A549 (cell line): ENCODE data around the gene CIRBP. TPM values are rescaled to one million over a fixed set of nuclear protein-coding genes. Genes with fewer than 3 reads are reported as not detected.
"Not testable (repeated sequence)": the region's sequence is repeated elsewhere in the genome, so short reads cannot be mapped to it uniquely, and the experiment has no call there.

ENCODE experiments used
- ATAC-seq, 2 experiments: fragments of 200-7000 bp in 1 of 2; fragments of >200 bp in 1 of 2; cut with Nextera tagmentation in 1 of 2; cut with Tn5 transposase in 1 of 2; 3 replicates each; pipeline versions ENCODE4 v1.8.0 to v1.9.1; 2018 to 2020; ENCODE audit warnings: mild to moderate bottlenecking in 1 of 2, moderate library complexity in 1 of 2
- CTCF ChIA-PET: fragments of 300-600 bp; sonication (Branson Sonifier 250); formaldehyde crosslinking; extraction: SDS; loops from one replicate; lab custom pipeline; 2021; ENCODE audit warnings: antibody characterized with exemption, inconsistent platforms; lab: Yijun Ruan, JAX
- POLR2A ChIA-PET: fragments of 350-600 bp; formaldehyde crosslinking; extraction: SDS; loops from one replicate; lab custom pipeline; 2021; ENCODE audit warnings: antibody characterized with exemption, inconsistent platforms; lab: Yijun Ruan, JAX
- DNase-seq, 2 experiments: peaks; one replicate each; pipeline versions ENCODE4 v3.0.0 to v3.0.0-alpha.2; 2011 to 2016; ENCODE audit warnings: low read depth in 1 of 2, low spot score in 1 of 2
- FAIRE-seq: peaks from 2 replicates; lab custom pipeline; 2011; peaks lifted over from hg19 to GRCh38; lab: Jason Lieb, UNC
- H3K27ac ChIP-seq, 2 experiments: fragments of >200 bp; sonication (Bioruptor Twin); formaldehyde crosslinking; 3 replicates each; pipeline ENCODE4 v1.5.1; 2016 to 2017
- H3K4me1 ChIP-seq: fragments of >200 bp; sonication (Bioruptor Twin); formaldehyde crosslinking; 3 replicates; pipeline ENCODE4 v1.6.1; 2016
- H3K4me2 ChIP-seq: fragments of >200 bp; sonication (Bioruptor Twin); formaldehyde crosslinking; 3 replicates; pipeline ENCODE4 v1.6.1; 2016
- H3K4me3 ChIP-seq: fragments of >200 bp; sonication (Bioruptor Twin); formaldehyde crosslinking; 3 replicates; pipeline ENCODE4 v1.5.1; 2016
- H3K9me3 ChIP-seq: fragments of >200 bp; sonication (Bioruptor Twin); formaldehyde crosslinking; 3 replicates; pipeline ENCODE4 v1.6.1; 2016
- BCL3 ChIP-seq: fragments of >200 bp; sonication (Bioruptor Twin); formaldehyde crosslinking; IDR thresholded peaks from 3 replicates; pipeline ENCODE4 v1.6.1; 2016
- CBX2 ChIP-seq: fragments of 200-600 bp; sonication (generic); IDR thresholded peaks from 2 replicates; pipeline ENCODE4 v1.6.1; 2016; ENCODE audit warnings: low read depth, mild to moderate bottlenecking, borderline replicate concordance
- EP300 ChIP-seq, 2 experiments: fragments of >200 bp; sonication (Bioruptor Twin); formaldehyde crosslinking; IDR thresholded peaks; 2 replicates in 1 of 2; 3 replicates in 1 of 2; pipeline ENCODE4 v1.6.1; 2016 to 2017
- ESRRA ChIP-seq: fragments of 150-350 bp; IDR thresholded peaks from 2 replicates; pipeline ENCODE4 v1.6.1; 2014; ENCODE audit warnings: mild to moderate bottlenecking, low read length, borderline replicate concordance
- FOXS1 ChIP-seq: fragments of 250-450 bp; sonication (Bioruptor Pico); IDR thresholded peaks from 2 replicates; pipeline ENCODE4 v1.5.0; 2020; ENCODE audit warnings: mild to moderate bottlenecking, moderate library complexity
- HEYL ChIP-seq: fragments of 250-450 bp; sonication (Bioruptor Pico); IDR thresholded peaks from 2 replicates; pipeline ENCODE4 v1.8.0; 2021; ENCODE audit warnings: mild to moderate bottlenecking, moderate library complexity
- HOXA7 ChIP-seq: fragments of 250-450 bp; sonication (Bioruptor Pico); IDR thresholded peaks from 2 replicates; pipeline ENCODE4 v1.5.0; 2020; ENCODE audit warnings: mild to moderate bottlenecking, moderate library complexity
- KDM1A ChIP-seq: fragments of 200-600 bp; sonication (generic); IDR thresholded peaks from 2 replicates; pipeline ENCODE4 v1.6.1; 2016; ENCODE audit warnings: low read depth, mild to moderate bottlenecking
- MAZ ChIP-seq: fragments of 150-350 bp; IDR thresholded peaks from 2 replicates; pipeline ENCODE4 v1.6.1; 2014; ENCODE audit warnings: antibody characterized with exemption, low read depth, low read length, borderline replicate concordance
- PHF8 ChIP-seq: fragments of 200-600 bp; sonication (generic); IDR thresholded peaks from 2 replicates; pipeline ENCODE4 v1.6.1; 2016; ENCODE audit warnings: low read depth, mild to moderate bottlenecking, antibody characterized with exemption, moderate library complexity, borderline replicate concordance
- SREBF2 ChIP-seq: fragments of 450-650 bp; IDR thresholded peaks from 2 replicates; pipeline ENCODE4 v1.6.1; 2014; ENCODE audit warnings: mild to moderate bottlenecking, moderate library complexity
- TFCP2L1 ChIP-seq: fragments of 250-450 bp; sonication (Bioruptor Pico); IDR thresholded peaks from 2 replicates; pipeline ENCODE4 v1.5.0; 2021; ENCODE audit warnings: mild to moderate bottlenecking
- ZC3H11A ChIP-seq: fragments of 450-650 bp; IDR thresholded peaks from 2 replicates; pipeline ENCODE4 v1.6.1; 2014; ENCODE audit warnings: antibody characterized with exemption, mild to moderate bottlenecking
- ZFP36 ChIP-seq: fragments of 450-650 bp; IDR thresholded peaks from 2 replicates; pipeline ENCODE4 v1.6.1; 2014; ENCODE audit warnings: borderline replicate concordance; ENCODE audit not compliant: partially characterized antibody
- ZSCAN20 ChIP-seq: fragments of 250-450 bp; sonication (Bioruptor Pico); IDR thresholded peaks from 2 replicates; pipeline ENCODE4 v1.8.0; 2022; ENCODE audit warnings: mild to moderate bottlenecking, moderate library complexity
- WGBS: methylation state at CpG from one replicate; pipeline ENCODE4 v1.1.6; 2017; ENCODE audit errors: missing lambda C conversion rate; 5-methylcytosine and 5-hydroxymethylcytosine counted together
- polyA plus RNA-seq, 4 experiments: library from polyadenylated mRNA; depleted of rRNA in 3 of 4; stranded (reverse); fragments of >200 nt; fragmentation: RNase III in 1 of 4; extraction: RNeasy Plus Mini Kit Qiagen cat#74134 plus additional on column Dnase treatment in 1 of 4; gene quantifications; 2 replicates in 3 of 4; 3 replicates in 1 of 4; pipeline ENCODE4 v1.2.3, GENCODE V29; 2011 to 2017
- TF ChIP-seq, protein P1 (sequence below): fragments of 250-450 bp; sonication (Bioruptor Pico); IDR thresholded peaks from 2 replicates; pipeline ENCODE4 v1.5.0; 2020; ENCODE audit warnings: low read depth, mild to moderate bottlenecking, moderate library complexity
- TF ChIP-seq, protein P2 (sequence below): fragments of 450-650 bp; IDR thresholded peaks from 2 replicates; pipeline ENCODE4 v1.6.1; 2014; ENCODE audit warnings: antibody characterized with exemption
- TF ChIP-seq, protein P3 (sequence below): IDR thresholded peaks from 2 replicates; pipeline ENCODE4 v1.6.1; 2012

The CIRBP gene
- polyA plus RNA-seq, 2 of the 4 experiments (the other 2 are of a cell fraction) = 151 to 178 TPM

GRCh38 chr19:1318678-1319471 is 49.7 kb downstream of the CIRBP start:
- ChIA-PET CTCF (interaction anchor here (0.7 kb wide), 1 partner anchor 39 kb away, joined by 3 read pairs; no protein-coding TSS in a partner anchor), POLR2A (no interaction called here)
- no peak for ATAC-seq

GRCh38 chr19:1320282-1320650 is 51.1 kb downstream of the CIRBP start:
- not testable (repeated sequence) for H3K4me2 ChIP-seq, ATAC-seq, H3K9me3 ChIP-seq, FAIRE-seq, DNase-seq, H3K4me3 ChIP-seq, H3K27ac ChIP-seq
- CTCF ChIA-PET = interaction anchor here (0.6 kb wide), 2 partner anchors 14 to 52 kb away, joined by 3 read pairs; no protein-coding TSS in a partner anchor
- peaks cover 12% of the 10 kb centered on the region for H3K4me1 ChIP-seq
- POLR2A ChIA-PET = interaction anchor here (1.0 kb wide), 1 partner anchor 34 kb away, joined by 3 read pairs; a partner anchor contains a TSS
- 91% methylated on average over 3 of the region's 3 CpGs for WGBS

More at GRCh38 chr19:1318678-1319471, 49.7 kb downstream of the CIRBP start:
- FAIRE-seq = no peak
- Histone ChIP-seq H3K4me3 (no peak overlapping the region), H3K4me1 (peaks cover 13% of the 10 kb centered on the region), H3K4me2 (no peak overlapping the region), H3K27ac (no peak overlapping the region), H3K9me3 (no peaks in the 10 kb centered on the region)
- no peak for TF ChIP-seq KDM1A
- no peak for TF ChIP-seq ZFP36
- no peak for TF ChIP-seq PHF8
- no peak for TF ChIP-seq HEYL (CRISPR knock-in tag)
- TF ChIP-seq CBX2 = no peak
- TF ChIP-seq ZC3H11A = no peak
- TF ChIP-seq EP300 (IDR thresholded peaks at IDR 0.05) = no peak
- TF ChIP-seq, protein P1, sequence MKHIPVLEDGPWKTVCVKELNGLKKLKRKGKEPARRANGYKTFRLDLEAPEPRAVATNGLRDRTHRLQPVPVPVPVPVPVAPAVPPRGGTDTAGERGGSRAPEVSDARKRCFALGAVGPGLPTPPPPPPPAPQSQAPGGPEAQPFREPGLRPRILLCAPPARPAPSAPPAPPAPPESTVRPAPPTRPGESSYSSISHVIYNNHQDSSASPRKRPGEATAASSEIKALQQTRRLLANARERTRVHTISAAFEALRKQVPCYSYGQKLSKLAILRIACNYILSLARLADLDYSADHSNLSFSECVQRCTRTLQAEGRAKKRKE (CRISPR knock-in tag) = no peak
- TF ChIP-seq ZSCAN20 (CRISPR knock-in tag) = no peak
- TF ChIP-seq SREBF2 = no peak
- 80% methylated on average over 34 of the region's 46 CpGs for WGBS
- no peak for DNase-seq

DNA sequence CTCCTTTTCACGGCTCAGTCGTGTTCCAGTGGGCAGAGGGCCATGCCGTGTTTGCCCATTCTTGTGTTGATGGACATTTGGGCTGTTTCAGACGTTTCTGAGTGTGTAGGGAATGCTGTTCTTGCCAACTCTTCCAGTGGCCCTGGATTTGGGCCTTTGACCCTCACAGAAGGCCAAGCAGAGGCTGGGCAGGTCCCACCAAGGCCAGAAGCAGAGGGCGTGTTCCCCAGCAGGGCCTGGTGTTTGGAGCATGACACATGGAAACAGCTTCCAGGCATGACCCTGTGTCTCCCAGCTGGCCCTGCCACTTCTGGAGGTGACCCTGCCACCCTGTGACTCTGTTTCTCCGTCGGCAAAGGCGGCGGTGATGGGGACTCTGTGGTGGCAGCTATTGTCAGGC is 52.4 kb downstream of the CIRBP start:
- no peak for TF ChIP-seq MAZ
- TF ChIP-seq SREBF2 = no peak
- TF ChIP-seq FOXS1 (CRISPR knock-in tag) = no peak
- TF ChIP-seq BCL3 = no peak
- no peak for TF ChIP-seq TFCP2L1 (CRISPR knock-in tag)
- TF ChIP-seq, protein P2, sequence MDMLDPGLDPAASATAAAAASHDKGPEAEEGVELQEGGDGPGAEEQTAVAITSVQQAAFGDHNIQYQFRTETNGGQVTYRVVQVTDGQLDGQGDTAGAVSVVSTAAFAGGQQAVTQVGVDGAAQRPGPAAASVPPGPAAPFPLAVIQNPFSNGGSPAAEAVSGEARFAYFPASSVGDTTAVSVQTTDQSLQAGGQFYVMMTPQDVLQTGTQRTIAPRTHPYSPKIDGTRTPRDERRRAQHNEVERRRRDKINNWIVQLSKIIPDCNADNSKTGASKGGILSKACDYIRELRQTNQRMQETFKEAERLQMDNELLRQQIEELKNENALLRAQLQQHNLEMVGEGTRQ = no peak
- TF ChIP-seq, protein P3, sequence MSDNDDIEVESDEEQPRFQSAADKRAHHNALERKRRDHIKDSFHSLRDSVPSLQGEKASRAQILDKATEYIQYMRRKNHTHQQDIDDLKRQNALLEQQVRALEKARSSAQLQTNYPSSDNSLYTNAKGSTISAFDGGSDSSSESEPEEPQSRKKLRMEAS = no peak
- TF ChIP-seq HOXA7 (CRISPR knock-in tag) = no peak
- TF ChIP-seq ESRRA = no peak
- TF ChIP-seq, all 56 proteins: peak for 0
- no peak overlapping the region for H3K4me3 ChIP-seq
- H3K27ac ChIP-seq = no peak overlapping the region
- ChIA-PET CTCF (no interaction called here), POLR2A (interaction anchor here (0.7 kb wide), 1 partner anchor 38 kb away, joined by 6 read pairs; no protein-coding TSS in a partner anchor)
- peaks cover 19% of the 10 kb centered on the region for H3K4me1 ChIP-seq
- H3K4me2 ChIP-seq = no peak overlapping the region
- ATAC-seq (no peak), FAIRE-seq (no peak), DNase-seq (no peak)
- 85% methylated on average over 8 of the region's 9 CpGs for WGBS
- H3K9me3 ChIP-seq = no peaks in the 10 kb centered on the region
